Activated T-cell treated with anti-CD3 and anti-CD28 coated beads, Interleukin-2, amount 50 U/mL, for 24 hours (primary cell): Measurements from ENCODE around the gene CLRN2.

Source experiments
- DNase-seq: peaks from one replicate; pipeline ENCODE4 v3.0.0-alpha.2; 2020
- H3K27ac Mint-ChIP-seq: 2 replicates; pipeline ENCODE4 v1.8.0; 2020; ENCODE audit warnings: mild to moderate bottlenecking, mixed read lengths
- H3K27me3 Mint-ChIP-seq: 2 replicates; pipeline ENCODE4 v1.8.0; 2020; ENCODE audit warnings: mixed read lengths
- H3K36me3 Mint-ChIP-seq: 2 replicates; pipeline ENCODE4 v1.8.0; 2020; ENCODE audit warnings: low read depth, mixed read lengths
- H3K4me1 Mint-ChIP-seq: 2 replicates; pipeline ENCODE4 v1.8.0; 2020; ENCODE audit warnings: low read depth, mixed read lengths
- H3K4me3 Mint-ChIP-seq: 2 replicates; pipeline ENCODE4 v1.8.0; 2020; ENCODE audit warnings: mild to moderate bottlenecking, moderate library complexity, mixed read lengths
- H3K9me3 Mint-ChIP-seq: 2 replicates; pipeline ENCODE4 v1.8.0; 2020; ENCODE audit warnings: mixed read lengths

The CLRN2 gene

GRCh38 chr4:17514865-17515264 is at the start of gene CLRN2:
TSS of gene CLRN2 (plus strand) at chr4:17515165. CDS start at chr4:17515267, 102 bp downstream.
- Mint-ChIP-seq H3K9me3 (no peaks in the 10 kb centered on the region), H3K4me1 (peaks cover 22% of the 10 kb centered on the region), H3K36me3 (peaks cover 19% of the 10 kb centered on the region), H3K27me3 (peaks cover 16% of the 10 kb centered on the region), H3K4me3 (no peak within 1 kb of the TSS), H3K27ac (no peak within 1 kb of the TSS)
- no peak for DNase-seq

- peaks cover 2% of the 10 kb centered on the region for H3K4me1 Mint-ChIP-seq
These were observed 46.2 kb upstream of the CLRN2 start for GRCh38 chr4:17468619-17469221.

GRCh38 chr4:17469931-17470674 is 44.9 kb upstream of the CLRN2 start:
- Mint-ChIP-seq H3K27me3 (no peaks in the 10 kb centered on the region), H3K4me3 (no peak overlapping the region), H3K4me1 (peaks cover 2% of the 10 kb centered on the region), H3K9me3 (no peaks in the 10 kb centered on the region), H3K27ac (no peak overlapping the region), H3K36me3 (peaks cover 1% of the 10 kb centered on the region)
- DNase-seq, result no peak

More at GRCh38 chr4:17468619-17469221, 46.2 kb upstream of the CLRN2 start:
- no peaks in the 10 kb centered on the region for H3K9me3 Mint-ChIP-seq
- no peak overlapping the region for H3K27ac Mint-ChIP-seq
- DNase-seq, result no peak
- H3K27me3 Mint-ChIP-seq, result no peaks in the 10 kb centered on the region
- H3K36me3 Mint-ChIP-seq, result peaks cover 1% of the 10 kb centered on the region
- no peak overlapping the region for H3K4me3 Mint-ChIP-seq

- Mint-ChIP-seq H3K9me3 (no peaks in the 10 kb centered on the region), H3K36me3 (peaks cover 11% of the 10 kb centered on the region), H3K4me1 (peaks cover 2% of the 10 kb centered on the region), H3K27ac (no peak overlapping the region), H3K27me3 (no peaks in the 10 kb centered on the region), H3K4me3 (no peak overlapping the region)
- DNase-seq, result no peak
These were observed 39.5 kb upstream of the CLRN2 start for GRCh38 chr4:17475481-17475880.

- peaks cover 2% of the 10 kb centered on the region for H3K4me1 Mint-ChIP-seq
- H3K9me3 Mint-ChIP-seq, result no peaks in the 10 kb centered on the region
- H3K36me3 Mint-ChIP-seq, result peaks cover 11% of the 10 kb centered on the region
- H3K27me3 Mint-ChIP-seq, result no peaks in the 10 kb centered on the region
- DNase-seq, result no peak
- H3K27ac Mint-ChIP-seq, result no peak overlapping the region
- H3K4me3 Mint-ChIP-seq, result no peak overlapping the region
These were observed 38.1 kb upstream of the CLRN2 start for GRCh38 chr4:17476853-17477252.

GRCh38 chr4:17477774-17478472 is 37.0 kb upstream of the CLRN2 start:
- no peaks in the 10 kb centered on the region for H3K9me3 Mint-ChIP-seq
- no peak overlapping the region for H3K4me3 Mint-ChIP-seq
- no peaks in the 10 kb centered on the region for H3K27me3 Mint-ChIP-seq
- no peak overlapping the region for H3K27ac Mint-ChIP-seq
- DNase-seq, result no peak
- H3K36me3 Mint-ChIP-seq, result peaks cover 11% of the 10 kb centered on the region
- no peaks in the 10 kb centered on the region for H3K4me1 Mint-ChIP-seq

GRCh38 chr4:17480210-17480927 is 34.6 kb upstream of the CLRN2 start:
- Mint-ChIP-seq H3K27me3 (no peaks in the 10 kb centered on the region), H3K4me1 (no peaks in the 10 kb centered on the region), H3K9me3 (no peaks in the 10 kb centered on the region), H3K36me3 (peaks cover 26% of the 10 kb centered on the region), H3K4me3 (no peak overlapping the region), H3K27ac (no peak overlapping the region)
- no peak for DNase-seq

- DNase-seq, result no peak
- Mint-ChIP-seq H3K4me1 (no peaks in the 10 kb centered on the region), H3K4me3 (no peak overlapping the region), H3K9me3 (no peaks in the 10 kb centered on the region), H3K27ac (no peak overlapping the region), H3K36me3 (peaks cover 29% of the 10 kb centered on the region), H3K27me3 (no peaks in the 10 kb centered on the region)
These were observed 34.0 kb upstream of the CLRN2 start for GRCh38 chr4:17480955-17481354.

- no peak for DNase-seq
- Mint-ChIP-seq H3K4me1 (no peaks in the 10 kb centered on the region), H3K27me3 (no peaks in the 10 kb centered on the region), H3K36me3 (peaks cover 45% of the 10 kb centered on the region), H3K9me3 (no peaks in the 10 kb centered on the region), H3K4me3 (no peak overlapping the region), H3K27ac (no peak overlapping the region)
These were observed 32.2 kb upstream of the CLRN2 start for GRCh38 chr4:17482716-17483115.

- Mint-ChIP-seq H3K27ac (peak overlapping the region; percentile 29), H3K4me1 (peaks cover 4% of the 10 kb centered on the region), H3K27me3 (no peaks in the 10 kb centered on the region), H3K4me3 (no peak overlapping the region), H3K9me3 (no peaks in the 10 kb centered on the region), H3K36me3 (peaks cover 94% of the 10 kb centered on the region)
- no peak for DNase-seq
These were observed 25.8 kb upstream of the CLRN2 start for GRCh38 chr4:17489123-17489522.

- DNase-seq, result no peak
- Mint-ChIP-seq H3K27ac (no peak overlapping the region), H3K9me3 (no peaks in the 10 kb centered on the region), H3K36me3 (peaks cover 94% of the 10 kb centered on the region), H3K4me1 (peaks cover 10% of the 10 kb centered on the region), H3K27me3 (no peaks in the 10 kb centered on the region), H3K4me3 (no peak overlapping the region)
These were observed 25.2 kb upstream of the CLRN2 start for GRCh38 chr4:17489721-17490120.

- peaks cover 94% of the 10 kb centered on the region for H3K36me3 Mint-ChIP-seq
- H3K9me3 Mint-ChIP-seq, result no peaks in the 10 kb centered on the region
- H3K4me1 Mint-ChIP-seq, result peaks cover 15% of the 10 kb centered on the region
- no peaks in the 10 kb centered on the region for H3K27me3 Mint-ChIP-seq
- peak overlapping the region; percentile 1 for H3K27ac Mint-ChIP-seq
- DNase-seq, result no peak
- H3K4me3 Mint-ChIP-seq, result no peak overlapping the region
These were observed 24.3 kb upstream of the CLRN2 start for GRCh38 chr4:17490575-17491059.

GRCh38 chr4:17491196-17491595 is 23.8 kb upstream of the CLRN2 start:
- Mint-ChIP-seq H3K4me3 (no peak overlapping the region), H3K9me3 (no peaks in the 10 kb centered on the region), H3K27me3 (no peaks in the 10 kb centered on the region), H3K27ac (no peak overlapping the region), H3K4me1 (peaks cover 15% of the 10 kb centered on the region), H3K36me3 (peaks cover 95% of the 10 kb centered on the region)
- no peak for DNase-seq

GRCh38 chr4:17492058-17492741 is 22.8 kb upstream of the CLRN2 start:
- peaks cover 15% of the 10 kb centered on the region for H3K4me1 Mint-ChIP-seq
- H3K36me3 Mint-ChIP-seq, result peaks cover 94% of the 10 kb centered on the region
- no peak overlapping the region for H3K4me3 Mint-ChIP-seq
- no peaks in the 10 kb centered on the region for H3K27me3 Mint-ChIP-seq
- no peaks in the 10 kb centered on the region for H3K9me3 Mint-ChIP-seq
- H3K27ac Mint-ChIP-seq, result no peak overlapping the region
- no peak for DNase-seq
